ENCODE results near the gene LAMB3.

- TF ChIP-seq, protein P1, sequence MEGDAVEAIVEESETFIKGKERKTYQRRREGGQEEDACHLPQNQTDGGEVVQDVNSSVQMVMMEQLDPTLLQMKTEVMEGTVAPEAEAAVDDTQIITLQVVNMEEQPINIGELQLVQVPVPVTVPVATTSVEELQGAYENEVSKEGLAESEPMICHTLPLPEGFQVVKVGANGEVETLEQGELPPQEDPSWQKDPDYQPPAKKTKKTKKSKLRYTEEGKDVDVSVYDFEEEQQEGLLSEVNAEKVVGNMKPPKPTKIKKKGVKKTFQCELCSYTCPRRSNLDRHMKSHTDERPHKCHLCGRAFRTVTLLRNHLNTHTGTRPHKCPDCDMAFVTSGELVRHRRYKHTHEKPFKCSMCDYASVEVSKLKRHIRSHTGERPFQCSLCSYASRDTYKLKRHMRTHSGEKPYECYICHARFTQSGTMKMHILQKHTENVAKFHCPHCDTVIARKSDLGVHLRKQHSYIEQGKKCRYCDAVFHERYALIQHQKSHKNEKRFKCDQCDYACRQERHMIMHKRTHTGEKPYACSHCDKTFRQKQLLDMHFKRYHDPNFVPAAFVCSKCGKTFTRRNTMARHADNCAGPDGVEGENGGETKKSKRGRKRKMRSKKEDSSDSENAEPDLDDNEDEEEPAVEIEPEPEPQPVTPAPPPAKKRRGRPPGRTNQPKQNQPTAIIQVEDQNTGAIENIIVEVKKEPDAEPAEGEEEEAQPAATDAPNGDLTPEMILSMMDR (IDR thresholded peaks at IDR 0.05), result no peak
- TF ChIP-seq POLR2AphosphoS5 (IDR thresholded peaks at IDR 0.05) (no peak), EP300 (IDR thresholded peaks at IDR 0.05) (no peak), POLR2A (IDR thresholded peaks at IDR 0.05) (no peak)
Measured at GRCh38 chr1:209594440-209594839, 57.8 kb downstream of the LAMB3 start.

Measured in upper lobe of left lung (tissue), 4 donors.